Subcutaneous abdominal adipose tissue (tissue), 5 donors: Measurements from ENCODE around the gene NEU2.

Source experiments
- H3K27ac ChIP-seq: one replicate; pipeline ENCODE4 v1.7.0; 2013; ENCODE audit warnings: low read depth, mild to moderate bottlenecking, inconsistent platforms, low read length, moderate library complexity
- H3K27me3 ChIP-seq, 5 donors: one replicate each; pipeline ENCODE4 v1.7.0; 2013; ENCODE audit warnings: low read length in 5 of 5, inconsistent platforms in 1 of 5; ENCODE audit not compliant: control insufficient read depth in 5 of 5, insufficient read depth in 4 of 5
- H3K36me3 ChIP-seq, 5 donors: one replicate each; pipeline ENCODE4 v1.7.0; 2013; ENCODE audit warnings: low read length in 5 of 5; ENCODE audit not compliant: control insufficient read depth in 5 of 5, insufficient read depth in 5 of 5
- H3K4me1 ChIP-seq, 5 donors: one replicate each; pipeline ENCODE4 v1.7.0; 2013; ENCODE audit warnings: low read length in 5 of 5, mild to moderate bottlenecking in 3 of 5, moderate library complexity in 1 of 5; ENCODE audit not compliant: control insufficient read depth in 5 of 5, insufficient read depth in 5 of 5
- H3K4me3 ChIP-seq, 5 donors: one replicate each; pipeline ENCODE4 v1.7.0; 2013; ENCODE audit warnings: low read length in 5 of 5, low read depth in 1 of 5
- H3K9ac ChIP-seq, 5 donors: one replicate each; pipeline ENCODE4 v1.7.0; 2013; ENCODE audit warnings: low read length in 5 of 5, mild to moderate bottlenecking in 4 of 5, moderate library complexity in 3 of 5
- H3K9me3 ChIP-seq, 5 donors: one replicate each; pipeline ENCODE4 v1.7.0; 2013; ENCODE audit warnings: low read length in 5 of 5; ENCODE audit not compliant: control insufficient read depth in 5 of 5
- donor health status: healthy.
- donor health status: healthy.
- donor health status: healthy.
- donor health status: healthy.
- donor health status: healthy.

NEU2 gene

GRCh38 chr2:233082931-233083755, 50.7 kb downstream of the NEU2 start:
- Histone ChIP-seq H3K27ac (peak overlapping the region; percentile 77), H3K9me3 (no peaks in the 10 kb centered on the region), H3K4me1 (peaks cover 6 to 84% (median 45%) of the 10 kb centered on the region in 5 donors), H3K36me3 (peaks cover 0 to 12% (median 8%) of the 10 kb centered on the region in 5 donors), H3K9ac (peak overlapping the region in 1 of 5 donors; percentile 39), H3K4me3 (peak overlapping the region in 1 of 5 donors; percentile 39), H3K27me3 (no peaks in the 10 kb centered on the region)

- H3K4me1 ChIP-seq, result peaks cover 6 to 88% (median 45%) of the 10 kb centered on the region in 5 donors
Measured at GRCh38 chr2:233083782-233084181, 51.3 kb downstream of the NEU2 start.

GRCh38 chr2:233084488-233084887, 52.0 kb downstream of the NEU2 start:
- no peak overlapping the region for H3K9ac ChIP-seq
- H3K9me3 ChIP-seq, result no peaks in the 10 kb centered on the region
- H3K36me3 ChIP-seq, result peaks cover 0 to 12% (median 9%) of the 10 kb centered on the region in 5 donors
- peak overlapping the region; percentile 77 for H3K27ac ChIP-seq
- H3K4me1 ChIP-seq, result peaks cover 3 to 81% (median 42%) of the 10 kb centered on the region in 5 donors
- H3K4me3 ChIP-seq, result no peak overlapping the region
- H3K27me3 ChIP-seq, result no peaks in the 10 kb centered on the region

More at GRCh38 chr2:233083782-233084181, 51.3 kb downstream of the NEU2 start:
- H3K27ac ChIP-seq, result peak overlapping the region; percentile 77
- peaks cover 0 to 12% (median 11%) of the 10 kb centered on the region in 5 donors for H3K36me3 ChIP-seq
- H3K27me3 ChIP-seq, result no peaks in the 10 kb centered on the region
- H3K4me3 ChIP-seq, result peak overlapping the region in 1 of 5 donors; percentile 39
- no peaks in the 10 kb centered on the region for H3K9me3 ChIP-seq
- no peak overlapping the region for H3K9ac ChIP-seq
